HCT116 (cell line): ENCODE results near the gene CNN3. TPM values are rescaled to one million over a fixed set of nuclear protein-coding genes. Genes with fewer than 3 reads are reported as not detected.

Experiments
- ATAC-seq: fragments of 200-7000 bp; cut with Tn5 transposase; 2 replicates; pipeline ENCODE4 v1.9.1; 2020; ENCODE audit warnings: mild to moderate bottlenecking, moderate library complexity
- BruUV-seq: library from RNA; stranded (reverse); fragments of 400-500 nt; replicated peaks from 2 replicates; lab custom pipeline; 2021; lab: Mats Ljungman, UMichigan
- CTCF ChIA-PET: fragments of 300-600 bp; sonication (Branson Sonifier 250); formaldehyde crosslinking; loops from one replicate; lab custom pipeline; 2021; ENCODE audit warnings: antibody characterized with exemption; lab: Charles Lee
- POLR2A ChIA-PET: fragments of 300-600, 350-600 bp; sonication (Branson Sonifier 250); formaldehyde crosslinking; loops from one replicate; lab custom pipeline; 2021; ENCODE audit warnings: antibody characterized with exemption; lab: Charles Lee
- RAD21 ChIA-PET, 2 experiments: fragments of 300-600 bp; sonication (Branson Sonifier 250); formaldehyde crosslinking; loops; one replicate each; lab custom pipeline; 2023; ENCODE audit warnings: low total read pairs in 2 of 2; ENCODE audit not compliant: uncharacterized antibody in 2 of 2, unreplicated experiment in 2 of 2, low non-redundant PET in 1 of 2; lab: Charles Lee
- DNase-seq: peaks from one replicate; pipeline ENCODE4 v3.0.0-alpha.2; 2010; ENCODE audit warnings: low read depth, low spot score
- H2AFZ ChIP-seq: fragments of 200-600 bp; shearing (Covaris generic), sonication (generic); 2 replicates; pipeline ENCODE4 v1.6.1; 2017; ENCODE audit warnings: low read depth, mixed run types, mixed read lengths, antibody characterized with exemption, low read length; ENCODE audit not compliant: poor library complexity, severe bottlenecking
- H3K27ac ChIP-seq: 2 replicates; pipeline ENCODE4 v1.5.1; 2012; ENCODE audit warnings: low read depth, low read length
- H3K27me3 ChIP-seq: fragments of 200-600 bp; sonication (generic); 2 replicates; pipeline ENCODE4 v1.6.1; 2016; ENCODE audit warnings: mixed run types, low read length, mixed read lengths; ENCODE audit not compliant: insufficient read depth
- H3K36me3 ChIP-seq, 2 experiments: fragments of 200-500 bp in 1 of 2; fragments of 200-600 bp in 1 of 2; sonication (Bioruptor generic) in 1 of 2; sonication (generic) in 1 of 2; 2 replicates each; pipeline versions ENCODE4 v1.5.1 to v1.6.1; 2014 to 2016; ENCODE audit warnings: low read length in 2 of 2, inconsistent platforms in 1 of 2, mixed read lengths in 1 of 2, mixed run types in 1 of 2; ENCODE audit not compliant: insufficient read depth in 2 of 2, control insufficient read depth in 1 of 2
- H3K4me1 ChIP-seq, 2 experiments: fragments of 200-600 bp in 1 of 2; sonication (generic) in 1 of 2; 2 replicates each; pipeline versions ENCODE4 v1.5.1 to v1.6.1; 2012 to 2017; ENCODE audit warnings: low read length in 2 of 2, inconsistent platforms in 1 of 2, mild to moderate bottlenecking in 1 of 2, mixed read lengths in 1 of 2, mixed run types in 1 of 2, moderate library complexity in 1 of 2; ENCODE audit not compliant: insufficient read depth in 2 of 2, control insufficient read depth in 1 of 2
- H3K4me2 ChIP-seq: fragments of 200-600 bp; sonication (generic); 2 replicates; pipeline ENCODE4 v1.6.1; 2017; ENCODE audit warnings: mixed run types, low read length, mixed read lengths
- H3K4me3 ChIP-seq, 2 experiments: fragments of 200-600 bp in 1 of 2; sonication (generic) in 1 of 2; replicated peaks in 1 of 2; 2 replicates each; pipeline ENCODE4 v1.5.1; 2011 to 2016; ENCODE audit warnings: low read length in 2 of 2, control low read depth in 1 of 2, low read depth in 1 of 2, mild to moderate bottlenecking in 1 of 2, mixed read lengths in 1 of 2, mixed run types in 1 of 2
- H3K79me2 ChIP-seq: fragments of 200-600 bp; sonication (generic); 2 replicates; pipeline ENCODE4 v1.6.1; 2017; ENCODE audit warnings: mild to moderate bottlenecking, mixed run types, low read length, moderate library complexity, mixed read lengths; ENCODE audit not compliant: insufficient read depth
- H3K9ac ChIP-seq: fragments of 200-600 bp; sonication (generic); 2 replicates; pipeline ENCODE4 v1.6.1; 2016; ENCODE audit warnings: low read length, mixed read lengths
- H3K9me2 ChIP-seq: fragments of 200-600 bp; sonication (generic), shearing (Covaris generic); 2 replicates; pipeline ENCODE4 v1.6.1; 2017; ENCODE audit warnings: mixed run types, mild to moderate bottlenecking, moderate library complexity; ENCODE audit not compliant: insufficient read depth
- H3K9me3 ChIP-seq, 2 experiments: fragments of 200-500 bp in 1 of 2; fragments of 200-600 bp in 1 of 2; sonication (Bioruptor generic) in 1 of 2; sonication (generic) in 1 of 2; 2 replicates each; pipeline ENCODE4 v1.6.1; 2014 to 2017; ENCODE audit warnings: low read length in 2 of 2, mixed read lengths in 2 of 2, inconsistent platforms in 1 of 2, low read depth in 1 of 2, mild to moderate bottlenecking in 1 of 2, mixed run types in 1 of 2, moderate library complexity in 1 of 2; ENCODE audit not compliant: control insufficient read depth in 1 of 2, insufficient read depth in 1 of 2
- H4K20me1 ChIP-seq: fragments of 200-600 bp; sonication (generic), shearing (Covaris generic); 2 replicates; pipeline ENCODE4 v1.6.1; 2017; ENCODE audit warnings: mixed run types, mild to moderate bottlenecking, moderate library complexity; ENCODE audit not compliant: insufficient read depth
- ATF3 ChIP-seq: IDR thresholded peaks from 2 replicates; pipeline ENCODE4 v1.6.1; 2012
- CBX3 ChIP-seq: IDR thresholded peaks from 2 replicates; pipeline ENCODE4 v1.6.1; 2012; ENCODE audit warnings: low read depth
- CEBPB ChIP-seq: IDR thresholded peaks from 2 replicates; pipeline ENCODE4 v1.6.1; 2012; ENCODE audit warnings: low read depth
- ELF1 ChIP-seq: IDR thresholded peaks from 2 replicates; pipeline ENCODE4 v1.6.1; 2012; ENCODE audit warnings: low read depth, borderline replicate concordance
- FOSL1 ChIP-seq: IDR thresholded peaks from 2 replicates; pipeline ENCODE4 v1.6.1; 2012; ENCODE audit warnings: low read depth
- JUND ChIP-seq: IDR thresholded peaks from 2 replicates; pipeline ENCODE4 v1.6.1; 2012
- REST ChIP-seq: IDR thresholded peaks from 2 replicates; pipeline ENCODE4 v1.6.1; 2012; ENCODE audit warnings: low read depth
- SIN3A ChIP-seq: IDR thresholded peaks from 2 replicates; pipeline ENCODE4 v1.6.1; 2012; ENCODE audit warnings: low read depth
- SP1 ChIP-seq: IDR thresholded peaks from 2 replicates; pipeline ENCODE4 v1.6.1; 2012; ENCODE audit warnings: low read depth
- TCF7L2 ChIP-seq: IDR thresholded peaks from 2 replicates; pipeline ENCODE4 v1.7.0; 2011; ENCODE audit warnings: borderline replicate concordance, inconsistent platforms; ENCODE audit not compliant: insufficient read depth, insufficient read length; ENCODE audit errors: extremely low read depth
- ZBTB33 ChIP-seq: IDR thresholded peaks from 2 replicates; pipeline ENCODE4 v1.6.1; 2011; ENCODE audit warnings: mild to moderate bottlenecking, low read length, moderate library complexity; ENCODE audit not compliant: insufficient replicate concordance; ENCODE audit errors: extremely low read depth
- ZFX ChIP-seq: fragments of 450-650 bp; IDR thresholded peaks from 2 replicates; pipeline ENCODE4 v1.6.1; 2017
- ZNF274 ChIP-seq: fragments of 200-500 bp; sonication (Bioruptor generic); IDR thresholded peaks from 2 replicates; pipeline ENCODE4 v1.6.1; 2014; ENCODE audit warnings: mild to moderate bottlenecking, low read depth, low read length, inconsistent platforms
- intact Hi-C: fragments of 100-400 bp; cut with micrococcal nuclease; formaldehyde crosslinking; loops from 2 replicates; pipeline ENCODE4 v1.10.0; 2022
- total RNA-seq: library from RNA; stranded (reverse); gene quantifications from one replicate; pipeline ENCODE4 v1.2.1, GENCODE V29; 2021; ENCODE audit not compliant: unreplicated experiment

Gene CNN3
- total RNA-seq, 1 experiment from 2014 or later: 109 TPM

- peaks cover 11% of the 10 kb centered on the region for H3K79me2 ChIP-seq
- ChIA-PET POLR2A (no interaction called here), RAD21 (no interaction called here)
Measured at GRCh38 chr1:94898491-94899385, 28.2 kb downstream of the CNN3 start.

GRCh38 chr1:94895518-94895917, 31.4 kb downstream of the CNN3 start:
- CTCF ChIA-PET: no interaction called here

More at GRCh38 chr1:94898491-94899385, 28.2 kb downstream of the CNN3 start:
- Histone ChIP-seq H3K4me2 (peak overlapping the region; percentile 33), H4K20me1 (no peaks in the 10 kb centered on the region), H3K9me3 (no peaks in the 10 kb centered on the region), H3K27me3 (no peaks in the 10 kb centered on the region), H3K36me3 (peaks cover 35 to 39% of the 10 kb centered on the region in 2 experiments; a peak in 3 of 4 replicates), H2AFZ (no peak overlapping the region), H3K9me2 (no peaks in the 10 kb centered on the region), H3K4me1 (peaks cover 11 to 25% of the 10 kb centered on the region in 2 experiments), H3K9ac (no peak overlapping the region), H3K4me3 (no peak overlapping the region), H3K27ac (peak overlapping the region; percentile 52; the same call in 1 of the 2 replicates)
- ATAC-seq: no peak
- no TSS peak for BruUV-seq
- intact Hi-C loops: no loop called here
- CTCF ChIA-PET: no interaction called here
- peak; percentile 35; the same call in 1 of the 2 replicates for TF ChIP-seq JUND
- no peak for TF ChIP-seq ZFX
- no peak for TF ChIP-seq TCF7L2
- peak; percentile 35; the same call in 1 of the 2 replicates for TF ChIP-seq FOSL1
- TF ChIP-seq SP1: peak; percentile 35; the same call in 1 of the 2 replicates
- TF ChIP-seq CEBPB: no peak
- TF ChIP-seq CBX3: no peak
- DNase-seq: no peak

More at GRCh38 chr1:94895518-94895917, 31.4 kb downstream of the CNN3 start:
- H3K9ac ChIP-seq: no peak overlapping the region
- no peak for TF ChIP-seq SIN3A
- no peak for TF ChIP-seq REST
- TF ChIP-seq ZBTB33: no peak
- no peak for TF ChIP-seq ATF3
- TF ChIP-seq CEBPB: no peak
- no peak for TF ChIP-seq ZNF274
- TF ChIP-seq ELF1: no peak
- no peak for TF ChIP-seq ZFX
- ChIA-PET RAD21 (no interaction called here), POLR2A (no interaction called here)
- no peaks in the 10 kb centered on the region for H3K27me3 ChIP-seq
- no peak overlapping the region for H2AFZ ChIP-seq
- DNase-seq (no peak), ATAC-seq (no peak)
- no peak overlapping the region for H3K4me2 ChIP-seq
- H3K79me2 ChIP-seq: no peaks in the 10 kb centered on the region
- no peaks in the 10 kb centered on the region for H4K20me1 ChIP-seq
- no peak overlapping the region for H3K4me3 ChIP-seq
- intact Hi-C loops: no loop called here
- H3K4me1 ChIP-seq: peaks cover 11 to 20% of the 10 kb centered on the region in 2 experiments
- H3K9me3 ChIP-seq: no peaks in the 10 kb centered on the region
- peaks cover 32 to 33% of the 10 kb centered on the region in 2 experiments; a peak in 3 of 4 replicates for H3K36me3 ChIP-seq
- H3K27ac ChIP-seq: no peak overlapping the region
- no peaks in the 10 kb centered on the region for H3K9me2 ChIP-seq
- no TSS peak for BruUV-seq
